Liver (tissue), 9 donors: ENCODE measurements around the gene GAPDH. TPM values are rescaled to one million over a fixed set of nuclear protein-coding genes. Genes with fewer than 3 reads are reported as not detected.

Experiments
- DNase-seq: peaks from one replicate; pipeline ENCODE4 v3.0.0-alpha.2; 2017; ENCODE audit warnings: low spot score
- H3K27ac ChIP-seq, 2 donors: one replicate each; pipeline ENCODE4 v1.7.0; 2013; ENCODE audit warnings: inconsistent platforms in 2 of 2, low read length in 2 of 2, control low read depth in 1 of 2, low read depth in 1 of 2, mild to moderate bottlenecking in 1 of 2
- H3K27me3 ChIP-seq, 4 donors: one replicate each; pipeline versions ENCODE4 v1.6.1 to v1.7.0; 2013; ENCODE audit warnings: low read length in 3 of 4, inconsistent platforms in 1 of 4, mild to moderate bottlenecking in 1 of 4, moderate library complexity in 1 of 4; ENCODE audit not compliant: control insufficient read depth in 4 of 4, insufficient read depth in 4 of 4
- H3K36me3 ChIP-seq, 4 donors: one replicate each; pipeline versions ENCODE4 v1.6.1 to v1.7.0; 2013; ENCODE audit warnings: low read length in 3 of 4, mild to moderate bottlenecking in 3 of 4, low read depth in 1 of 4, moderate library complexity in 1 of 4; ENCODE audit not compliant: control insufficient read depth in 4 of 4, insufficient read depth in 3 of 4
- H3K4me1 ChIP-seq, 4 donors: one replicate each; pipeline versions ENCODE4 v1.6.1 to v1.7.0; 2013; ENCODE audit warnings: low read length in 3 of 4, mild to moderate bottlenecking in 3 of 4, moderate library complexity in 1 of 4; ENCODE audit not compliant: control insufficient read depth in 4 of 4, insufficient read depth in 4 of 4
- H3K4me3 ChIP-seq, 3 donors: one replicate each; pipeline versions ENCODE4 v1.6.1 to v1.7.0; 2013; ENCODE audit warnings: low read length in 3 of 3, control low read depth in 1 of 3, low read depth in 1 of 3, mild to moderate bottlenecking in 1 of 3
- H3K9ac ChIP-seq, 2 donors: one replicate each; pipeline ENCODE4 v1.7.0; 2013; ENCODE audit warnings: low read length in 2 of 2, mild to moderate bottlenecking in 2 of 2, moderate library complexity in 2 of 2, control low read depth in 1 of 2, low read depth in 1 of 2
- H3K9me3 ChIP-seq, 4 donors: one replicate each; pipeline versions ENCODE4 v1.6.1 to v1.7.0; 2013; ENCODE audit warnings: low read length in 3 of 4; ENCODE audit not compliant: control insufficient read depth in 4 of 4
- ATF3 ChIP-seq: IDR thresholded peaks from 2 replicates; pipeline ENCODE4 v1.6.1; 2016; ENCODE audit warnings: antibody characterized with exemption
- CTCF ChIP-seq: fragments of 150-350 bp; IDR thresholded peaks from 2 replicates; pipeline ENCODE4 v1.5.1; 2017; ENCODE audit warnings: improper control_type of control experiment, low read depth, low read length; ENCODE audit not compliant: missing input control
- EGR1 ChIP-seq, 2 donors: IDR thresholded peaks; 2 replicates each; pipeline ENCODE4 v1.6.1; 2016 to 2018; ENCODE audit warnings: antibody characterized with exemption in 2 of 2, low read depth in 2 of 2
- FOXA1 ChIP-seq: IDR thresholded peaks from 2 replicates; pipeline ENCODE4 v1.6.1; 2016; ENCODE audit warnings: antibody characterized with exemption
- FOXA2 ChIP-seq: IDR thresholded peaks from 2 replicates; pipeline ENCODE4 v1.6.1; 2016; ENCODE audit warnings: antibody characterized with exemption
- HNF4A ChIP-seq, 2 donors: conservative IDR thresholded peaks; 2 replicates each; pipeline ENCODE4 v1.6.1; 2016; ENCODE audit warnings: antibody characterized with exemption in 2 of 2, mild to moderate bottlenecking in 2 of 2
- HNF4G ChIP-seq: IDR thresholded peaks from 2 replicates; pipeline ENCODE4 v1.6.1; 2016; ENCODE audit warnings: antibody characterized with exemption
- JUND ChIP-seq, 2 donors: IDR thresholded peaks; 2 replicates each; pipeline ENCODE4 v1.6.1; 2016; ENCODE audit warnings: antibody characterized with exemption in 2 of 2
- MAX ChIP-seq: IDR thresholded peaks from 2 replicates; pipeline ENCODE4 v1.6.1; 2016; ENCODE audit warnings: antibody characterized with exemption
- NR2F2 ChIP-seq: IDR thresholded peaks from 2 replicates; pipeline ENCODE4 v1.6.1; 2016; ENCODE audit warnings: antibody characterized with exemption
- RAD21 ChIP-seq, 2 donors: IDR thresholded peaks; 2 replicates each; pipeline ENCODE4 v1.6.1; 2016; ENCODE audit warnings: antibody characterized with exemption in 2 of 2, mild to moderate bottlenecking in 2 of 2
- REST ChIP-seq: IDR thresholded peaks from 2 replicates; pipeline ENCODE4 v1.6.1; 2016; ENCODE audit warnings: antibody characterized with exemption, mild to moderate bottlenecking
- RXRA ChIP-seq, 2 donors: IDR thresholded peaks; 2 replicates each; pipeline ENCODE4 v1.6.1; 2017 to 2018; ENCODE audit warnings: antibody characterized with exemption in 2 of 2, mild to moderate bottlenecking in 1 of 2
- SP1 ChIP-seq: IDR thresholded peaks from 2 replicates; pipeline ENCODE4 v1.6.1; 2018; ENCODE audit warnings: antibody characterized with exemption, mild to moderate bottlenecking
- TAF1 ChIP-seq: conservative IDR thresholded peaks from 2 replicates; pipeline ENCODE4 v1.6.1; 2016; ENCODE audit warnings: antibody characterized with exemption, mild to moderate bottlenecking
- YY1 ChIP-seq: IDR thresholded peaks from 2 replicates; pipeline ENCODE4 v1.6.1; 2016; ENCODE audit warnings: antibody characterized with exemption, mild to moderate bottlenecking
- ZBTB33 ChIP-seq: IDR thresholded peaks from 2 replicates; pipeline ENCODE4 v1.6.1; 2016; ENCODE audit warnings: antibody characterized with exemption
- WGBS: extraction: QIAGEN DNeasy Blood & Tissue Kit; methylation state at CpG from one replicate; pipeline ENCODE4 v1.1.7; 2013; 5-methylcytosine and 5-hydroxymethylcytosine counted together
- polyA plus RNA-seq, 2 donors: library from polyadenylated mRNA; stranded (reverse) in 1 of 2; unstranded in 1 of 2; fragments of 200-250 nt in 1 of 2; fragments of >200 nt in 1 of 2; fragmentation: Nextera tagmentation in 1 of 2; extraction: Ambion mirVana in 1 of 2; gene quantifications; one replicate each; pipeline versions ENCODE4 v1.2.1 to v1.2.3, GENCODE V29; 2013 to 2015
- total RNA-seq, 2 donors: library from RNA; depleted of rRNA; stranded (reverse); fragments of >200 nt; gene quantifications; one replicate each; pipeline ENCODE4 v1.2.3, GENCODE V29; 2014
- donor health status: healthy.
- donor health status: healthy.
- donor health status: healthy.
- donor health status: healthy.
- donor health status: healthy.

Gene GAPDH
- total and polyA plus RNA-seq, 4 donors: 1,234 to 2,082 (median 1,344) TPM

- H3K27me3 ChIP-seq: no peaks in the 10 kb centered on the region
- H3K4me3 ChIP-seq: no peak overlapping the region
- peak overlapping the region; percentile 21 to 58 for H3K27ac ChIP-seq
- peaks cover 3 to 26% (median 19%) of the 10 kb centered on the region in 4 donors for H3K36me3 ChIP-seq
- peaks cover 0 to 27% (median 16%) of the 10 kb centered on the region in 4 donors for H3K4me1 ChIP-seq
- no peak overlapping the region for H3K9ac ChIP-seq
- TF ChIP-seq ATF3 (no peak), HNF4G (no peak), HNF4A (conservative IDR thresholded peaks at IDR 0.05) (no peak), TAF1 (no peak), FOXA2 (no peak), MAX (no peak), SP1 (no peak), CTCF (no peak), JUND (IDR thresholded peaks at IDR 0.05) (no peak), REST (no peak), RXRA (IDR thresholded peaks at IDR 0.05) (no peak), NR2F2 (no peak), EGR1 (IDR thresholded peaks at IDR 0.05; ENCODE audit: low read depth in 2 of 2) (no peak), YY1 (no peak), RAD21 (IDR thresholded peaks at IDR 0.05) (no peak), FOXA1 (no peak), ZBTB33 (no peak)
- 85% methylated on average over 15 of the region's 15 CpGs for WGBS
- H3K9me3 ChIP-seq: no peaks in the 10 kb centered on the region
- no peak for DNase-seq
These were observed 14.8 kb downstream of the GAPDH start for GRCh38 chr12:6548966-6549683.
